Choroid plexus epithelial cell (primary cell): ENCODE data around the gene NXNL2.

ENCODE experiments used
- DNase-seq: peaks from one replicate; pipeline ENCODE4 v3.0.0-alpha.2; 2010; ENCODE audit warnings: low read depth
- H3K4me3 ChIP-seq: 2 replicates; pipeline ENCODE4 v1.5.1; 2011; ENCODE audit warnings: low read depth, mild to moderate bottlenecking, control low read depth, low read length, moderate library complexity
- TF ChIP-seq, protein P1 (sequence below): conservative IDR thresholded peaks from 2 replicates; pipeline ENCODE4 v1.5.1; 2011; ENCODE audit warnings: low read depth, mild to moderate bottlenecking, control low read depth, inconsistent platforms, low read length, moderate library complexity

The NXNL2 gene

GRCh38 chr9:88521308-88521707 is 13.7 kb upstream of the NXNL2 start:
- no peak for DNase-seq
- TF ChIP-seq, protein P1, sequence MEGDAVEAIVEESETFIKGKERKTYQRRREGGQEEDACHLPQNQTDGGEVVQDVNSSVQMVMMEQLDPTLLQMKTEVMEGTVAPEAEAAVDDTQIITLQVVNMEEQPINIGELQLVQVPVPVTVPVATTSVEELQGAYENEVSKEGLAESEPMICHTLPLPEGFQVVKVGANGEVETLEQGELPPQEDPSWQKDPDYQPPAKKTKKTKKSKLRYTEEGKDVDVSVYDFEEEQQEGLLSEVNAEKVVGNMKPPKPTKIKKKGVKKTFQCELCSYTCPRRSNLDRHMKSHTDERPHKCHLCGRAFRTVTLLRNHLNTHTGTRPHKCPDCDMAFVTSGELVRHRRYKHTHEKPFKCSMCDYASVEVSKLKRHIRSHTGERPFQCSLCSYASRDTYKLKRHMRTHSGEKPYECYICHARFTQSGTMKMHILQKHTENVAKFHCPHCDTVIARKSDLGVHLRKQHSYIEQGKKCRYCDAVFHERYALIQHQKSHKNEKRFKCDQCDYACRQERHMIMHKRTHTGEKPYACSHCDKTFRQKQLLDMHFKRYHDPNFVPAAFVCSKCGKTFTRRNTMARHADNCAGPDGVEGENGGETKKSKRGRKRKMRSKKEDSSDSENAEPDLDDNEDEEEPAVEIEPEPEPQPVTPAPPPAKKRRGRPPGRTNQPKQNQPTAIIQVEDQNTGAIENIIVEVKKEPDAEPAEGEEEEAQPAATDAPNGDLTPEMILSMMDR: no peak
- no peak overlapping the region for H3K4me3 ChIP-seq

- DNase-seq: no peak
- TF ChIP-seq, protein P1: no peak
- no peak overlapping the region for H3K4me3 ChIP-seq
Observed at GRCh38 chr9:88522360-88522759, 12.6 kb upstream of the NXNL2 start.

GRCh38 chr9:88523056-88523455 is 11.9 kb upstream of the NXNL2 start:
- DNase-seq: no peak
- TF ChIP-seq, protein P1: no peak
- no peak overlapping the region for H3K4me3 ChIP-seq

DNA sequence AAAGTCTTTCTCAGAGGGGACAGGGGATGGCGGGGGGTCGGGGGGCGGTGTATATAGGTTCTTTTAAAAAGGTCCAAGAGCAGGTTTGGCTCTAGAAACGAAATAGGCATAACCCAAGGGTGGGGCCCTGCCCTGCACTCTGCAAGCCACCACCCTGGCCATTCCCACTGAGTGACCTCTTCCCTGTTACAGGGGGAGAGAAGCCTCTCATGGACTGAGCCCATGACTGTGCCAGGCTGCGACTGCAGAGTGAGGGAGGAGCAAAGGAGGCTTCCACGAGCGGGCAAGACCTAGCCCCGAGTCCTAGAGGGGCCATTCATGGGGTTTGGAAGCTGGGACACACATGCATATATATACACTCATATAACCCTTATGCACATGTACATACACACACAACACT is 10.1 kb upstream of the NXNL2 start:
- TF ChIP-seq, protein P1: no peak
- DNase-seq: no peak
- H3K4me3 ChIP-seq: no peak overlapping the region

GRCh38 chr9:88527618-88528017 is 7.4 kb upstream of the NXNL2 start:
- TF ChIP-seq, protein P1: no peak
- H3K4me3 ChIP-seq: no peak overlapping the region
- no peak for DNase-seq

DNA sequence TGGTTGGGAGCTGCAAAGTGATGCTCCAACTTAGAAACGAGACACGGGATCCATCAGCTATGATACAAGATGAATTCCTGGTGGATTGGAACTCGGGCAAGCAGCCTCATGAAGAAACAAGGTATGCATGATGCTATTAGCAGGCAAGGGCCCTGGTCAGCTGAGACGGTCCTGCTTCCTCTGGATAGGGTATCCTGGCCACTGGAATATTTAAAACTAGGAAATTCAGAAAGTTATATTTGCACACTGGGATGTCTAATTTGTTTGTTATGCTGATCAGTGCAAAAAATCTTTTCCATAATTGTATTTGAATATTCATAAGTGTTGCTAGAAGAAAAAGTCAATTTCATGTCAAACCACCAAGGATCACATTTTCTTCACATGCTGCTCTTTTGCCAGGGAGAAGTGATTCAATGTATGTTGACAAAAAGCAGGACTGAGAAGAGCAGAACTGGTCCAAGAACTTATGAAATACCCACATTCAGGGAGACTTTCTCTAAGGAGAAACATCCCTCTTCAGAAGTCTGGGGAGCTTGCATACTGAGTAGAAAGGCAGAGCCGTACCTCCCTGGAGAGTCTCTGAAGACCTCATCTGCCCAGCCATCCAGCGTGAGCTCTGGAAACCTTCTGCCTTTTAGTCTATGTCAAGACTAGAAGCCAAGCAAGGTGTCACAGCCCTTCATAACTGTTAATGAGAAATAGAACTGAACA is 6.7 kb upstream of the NXNL2 start:
- TF ChIP-seq, protein P1: no peak
- no peak overlapping the region for H3K4me3 ChIP-seq
- DNase-seq: no peak

GRCh38 chr9:88529496-88529895 is 5.5 kb upstream of the NXNL2 start:
- no peak overlapping the region for H3K4me3 ChIP-seq
- no peak for DNase-seq
- TF ChIP-seq, protein P1: no peak
